ENCODE measurements around the gene DMBT1. TPM values are rescaled to one million over a fixed set of nuclear protein-coding genes. Genes with fewer than 3 reads are reported as not detected.
"Not testable (repeated sequence)": the region's sequence is repeated elsewhere in the genome, so short reads cannot be mapped to it uniquely, and the experiment has no call there.

DMBT1 gene
- total and polyA plus RNA-seq, 8 donors = 0.21 to 242 (median 1.3) TPM

DNA sequence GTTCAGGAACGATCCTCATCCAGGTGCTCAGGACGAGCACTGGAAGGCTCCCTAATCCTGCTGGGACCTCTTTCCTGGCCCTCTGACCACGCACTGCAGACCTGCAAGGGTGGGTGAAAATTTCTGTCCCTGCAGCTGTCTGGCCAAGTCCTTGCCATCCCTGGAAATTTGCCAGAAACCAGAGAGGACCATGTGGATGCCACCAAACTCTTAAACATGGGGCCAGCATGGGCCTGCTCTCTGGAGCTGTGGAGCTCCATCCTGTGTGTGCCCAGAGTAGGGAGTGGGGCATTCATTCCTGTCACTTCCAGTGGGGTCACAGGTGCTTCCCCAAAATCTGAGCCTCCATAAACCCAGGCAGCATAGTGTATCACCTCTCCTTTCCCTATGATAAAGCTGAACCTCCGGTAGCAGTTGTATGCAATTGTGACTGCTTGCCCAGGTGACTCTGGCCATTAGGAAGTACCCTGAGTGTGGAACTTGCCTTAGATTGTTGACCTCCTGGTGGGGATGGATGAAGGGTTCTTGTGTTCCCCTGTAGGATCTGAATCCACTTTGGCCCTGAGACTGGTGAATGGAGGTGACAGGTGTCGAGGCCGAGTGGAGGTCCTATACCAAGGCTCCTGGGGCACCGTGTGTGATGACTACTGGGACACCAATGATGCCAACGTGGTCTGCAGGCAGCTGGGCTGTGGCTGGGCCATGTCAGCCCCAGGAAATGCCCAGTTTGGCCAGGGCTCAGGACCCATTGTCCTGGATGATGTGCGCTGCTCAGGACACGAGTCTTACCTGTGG, 57.1 kb downstream of the DMBT1 start:
- Histone ChIP-seq H3K36me3 (no peaks in the 10 kb centered on the region), H3K4me1 (no peaks in the 10 kb centered on the region), H3K9me3 (no peaks in the 10 kb centered on the region), H3K4me3 (no peak overlapping the region), H3K27ac (no peak overlapping the region), H3K27me3 (no peaks in the 10 kb centered on the region)
- no peak for DNase-seq
- no peak for ATAC-seq
- TF ChIP-seq, protein P1, sequence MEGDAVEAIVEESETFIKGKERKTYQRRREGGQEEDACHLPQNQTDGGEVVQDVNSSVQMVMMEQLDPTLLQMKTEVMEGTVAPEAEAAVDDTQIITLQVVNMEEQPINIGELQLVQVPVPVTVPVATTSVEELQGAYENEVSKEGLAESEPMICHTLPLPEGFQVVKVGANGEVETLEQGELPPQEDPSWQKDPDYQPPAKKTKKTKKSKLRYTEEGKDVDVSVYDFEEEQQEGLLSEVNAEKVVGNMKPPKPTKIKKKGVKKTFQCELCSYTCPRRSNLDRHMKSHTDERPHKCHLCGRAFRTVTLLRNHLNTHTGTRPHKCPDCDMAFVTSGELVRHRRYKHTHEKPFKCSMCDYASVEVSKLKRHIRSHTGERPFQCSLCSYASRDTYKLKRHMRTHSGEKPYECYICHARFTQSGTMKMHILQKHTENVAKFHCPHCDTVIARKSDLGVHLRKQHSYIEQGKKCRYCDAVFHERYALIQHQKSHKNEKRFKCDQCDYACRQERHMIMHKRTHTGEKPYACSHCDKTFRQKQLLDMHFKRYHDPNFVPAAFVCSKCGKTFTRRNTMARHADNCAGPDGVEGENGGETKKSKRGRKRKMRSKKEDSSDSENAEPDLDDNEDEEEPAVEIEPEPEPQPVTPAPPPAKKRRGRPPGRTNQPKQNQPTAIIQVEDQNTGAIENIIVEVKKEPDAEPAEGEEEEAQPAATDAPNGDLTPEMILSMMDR (IDR thresholded peaks at IDR 0.05) = no peak
- intact Hi-C loops (cut with DNase I) = no loop called here

DNA sequence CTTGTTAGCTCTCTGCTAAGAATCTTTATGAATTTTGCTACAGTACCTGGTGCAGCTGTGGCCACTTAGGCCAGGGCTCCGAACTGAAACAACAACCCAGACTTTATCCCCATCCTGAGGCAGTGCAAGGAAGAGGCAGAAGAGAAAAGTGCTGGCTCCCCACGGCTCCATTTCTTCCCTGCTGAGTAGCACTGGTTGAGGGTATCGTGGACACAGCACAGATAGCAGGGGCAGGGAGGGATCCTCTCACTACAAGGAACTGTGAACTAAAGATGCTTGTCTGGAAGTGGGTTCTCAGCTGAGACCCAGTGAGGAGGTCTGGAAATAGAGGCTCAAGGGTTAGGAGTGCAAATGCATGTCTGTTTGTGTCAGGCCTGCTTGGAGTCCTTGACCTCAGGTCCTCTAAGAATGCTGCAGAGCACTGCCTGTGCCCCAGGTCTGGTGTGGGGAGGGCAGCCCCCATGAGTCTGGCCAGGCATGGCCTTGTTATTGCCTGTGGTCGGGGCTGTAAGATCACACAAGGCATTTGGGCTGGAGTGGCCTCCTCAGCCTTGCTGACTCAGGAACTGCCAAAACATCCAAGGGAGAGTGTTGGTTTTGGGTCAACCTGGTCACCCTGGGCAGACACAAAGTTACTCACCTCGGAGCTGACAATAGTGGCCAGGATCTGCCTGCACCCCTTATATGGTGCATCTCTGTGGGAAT, 58.1 kb downstream of the DMBT1 start:
- DNase-seq (no peak), ATAC-seq (no peak)
- no peaks in the 10 kb centered on the region for H3K9me3 ChIP-seq
- H3K4me1 ChIP-seq = no peaks in the 10 kb centered on the region
- TF ChIP-seq, protein P1 (IDR thresholded peaks at IDR 0.05) = no peak
- intact Hi-C loops (cut with DNase I) = no loop called here
- no peaks in the 10 kb centered on the region for H3K27me3 ChIP-seq
- H3K36me3 ChIP-seq = no peaks in the 10 kb centered on the region
- no peak overlapping the region for H3K27ac ChIP-seq
- no peak overlapping the region for H3K4me3 ChIP-seq

DNA sequence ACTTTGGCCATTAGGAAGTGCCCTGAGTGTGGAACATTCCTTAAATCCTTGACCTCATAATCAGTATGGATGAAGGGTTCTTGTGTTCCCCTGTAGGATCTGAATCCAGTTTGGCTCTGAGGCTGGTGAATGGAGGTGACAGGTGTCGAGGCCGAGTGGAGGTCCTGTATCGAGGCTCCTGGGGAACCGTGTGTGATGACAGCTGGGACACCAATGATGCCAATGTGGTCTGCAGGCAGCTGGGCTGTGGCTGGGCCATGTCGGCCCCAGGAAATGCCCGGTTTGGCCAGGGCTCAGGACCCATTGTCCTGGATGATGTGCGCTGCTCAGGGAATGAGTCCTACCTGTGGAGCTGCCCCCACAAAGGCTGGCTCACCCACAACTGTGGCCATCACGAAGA, 60.4 kb downstream of the DMBT1 start:
- ATAC-seq; H3K4me1 ChIP-seq; DNase-seq; H3K27me3 ChIP-seq; H3K9me3 ChIP-seq; H3K36me3 ChIP-seq; intact Hi-C loops (cut with DNase I); H3K4me3 ChIP-seq; H3K27ac ChIP-seq: not testable (repeated sequence)

DNA sequence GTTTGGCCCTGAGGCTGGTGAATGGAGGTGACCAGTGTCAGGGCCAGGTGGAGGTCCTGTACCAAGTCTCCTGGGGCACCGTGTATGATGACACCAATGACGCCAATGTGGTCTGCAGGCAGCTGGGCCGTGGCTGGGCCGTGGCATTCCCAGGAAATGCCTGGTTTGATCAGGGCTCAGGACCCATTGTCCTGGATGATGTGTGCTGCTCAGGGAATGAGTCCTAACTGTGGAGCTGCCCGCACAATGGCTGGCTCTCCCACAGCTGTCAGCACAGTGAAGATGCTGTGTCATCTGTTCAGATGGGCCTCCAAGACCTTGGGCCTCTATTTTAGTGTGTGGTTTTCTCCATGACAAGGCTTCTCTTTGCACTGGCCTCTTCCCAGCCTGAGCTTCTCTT, 64.0 kb downstream of the DMBT1 start:
- no peak for ATAC-seq
- H3K27ac ChIP-seq = no peak overlapping the region
- peaks cover 0 to 2% of the 10 kb centered on the region in 2 donors for H3K9me3 ChIP-seq
- H3K4me3 ChIP-seq = no peak overlapping the region
- no peak for DNase-seq
- intact Hi-C loops (cut with DNase I) = no loop called here
- no peaks in the 10 kb centered on the region for H3K27me3 ChIP-seq
- no peaks in the 10 kb centered on the region for H3K36me3 ChIP-seq
- TF ChIP-seq, protein P1 (IDR thresholded peaks at IDR 0.05) = no peak
- H3K4me1 ChIP-seq = no peaks in the 10 kb centered on the region

DNA sequence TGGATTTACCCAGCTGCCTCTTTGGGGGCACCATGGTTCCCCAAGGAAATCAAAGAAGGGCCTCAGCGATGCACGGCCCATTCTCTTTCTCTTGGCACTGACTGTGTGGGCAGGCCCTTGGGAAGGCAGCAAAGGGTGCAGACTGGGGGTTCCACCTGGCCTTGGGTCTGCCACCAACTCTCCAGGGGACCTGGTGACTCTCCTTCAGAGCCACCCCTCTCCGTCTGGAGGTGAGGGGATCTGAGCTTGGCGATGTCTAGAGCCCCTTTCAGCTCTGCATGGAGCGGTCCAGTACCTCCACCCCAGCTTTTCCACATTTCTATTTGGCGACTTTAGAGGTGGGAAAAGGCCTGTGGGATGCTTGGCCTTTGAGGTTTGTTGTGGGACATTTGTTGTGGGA, 70.0 kb downstream of the DMBT1 start:
- ATAC-seq (no peak), DNase-seq (no peak)
- Histone ChIP-seq H3K27me3 (no peaks in the 10 kb centered on the region), H3K36me3 (no peaks in the 10 kb centered on the region), H3K4me1 (no peaks in the 10 kb centered on the region), H3K4me3 (no peak overlapping the region), H3K27ac (no peak overlapping the region), H3K9me3 (no peaks in the 10 kb centered on the region)
- intact Hi-C loops (cut with DNase I) = no loop called here
- TF ChIP-seq, protein P1 (IDR thresholded peaks at IDR 0.05) = no peak

Measured in left lung (tissue), 10 donors.